Endothelial cell of umbilical vein (primary cell): Measurements from ENCODE around the gene KRTAP4-12. TPM values are rescaled to one million over a fixed set of nuclear protein-coding genes. Genes with fewer than 3 reads are reported as not detected.

Experiments used
- BruUV-seq: library from RNA; stranded (reverse); fragments of 400-500 nt; replicated peaks from 2 replicates; lab custom pipeline; 2021; lab: Mats Ljungman, UMichigan
- CTCF ChIA-PET: fragments of 300-600, 350-600 bp; sonication (Branson Sonifier 250); formaldehyde crosslinking; loops from one replicate; lab custom pipeline; 2021; ENCODE audit warnings: antibody characterized with exemption, inconsistent platforms; lab: Charles Lee
- POLR2A ChIA-PET: fragments of 300-600, 350-600 bp; sonication (Branson Sonifier 250); formaldehyde crosslinking; loops from one replicate; lab custom pipeline; 2021; ENCODE audit warnings: antibody characterized with exemption, inconsistent platforms; lab: Charles Lee
- DNase-seq: peaks from one replicate; pipeline ENCODE4 v3.0.0-alpha.2; 2011; ENCODE audit warnings: low read depth, low spot score
- FAIRE-seq: peaks from 2 replicates; lab custom pipeline; 2011; peaks lifted over from hg19 to GRCh38; lab: Jason Lieb, UNC
- H2AFZ ChIP-seq: 2 replicates; pipeline ENCODE4 v1.6.0; 2012; ENCODE audit warnings: low read depth, low read length, control low read depth, inconsistent platforms
- H3K27ac ChIP-seq: 2 replicates; pipeline ENCODE4 v1.5.1; 2011; ENCODE audit warnings: low read depth, mild to moderate bottlenecking, control low read depth, low read length, moderate library complexity; ENCODE audit not compliant: insufficient read depth
- H3K27me3 ChIP-seq, 2 experiments: 2 replicates each; pipeline versions ENCODE4 v1.6.0 to v1.6.1; 2011; ENCODE audit warnings: low read length in 2 of 2, mixed read lengths in 1 of 2; ENCODE audit not compliant: control insufficient read depth in 2 of 2, insufficient read depth in 2 of 2
- H3K36me3 ChIP-seq, 2 experiments: 2 replicates in 1 of 2; 3 replicates in 1 of 2; pipeline ENCODE4 v1.5.1; 2011; ENCODE audit warnings: low read length in 2 of 2, mild to moderate bottlenecking in 1 of 2, moderate library complexity in 1 of 2; ENCODE audit not compliant: control insufficient read depth in 2 of 2, insufficient read depth in 2 of 2; ENCODE audit errors: extremely low read depth in 1 of 2
- H3K4me1 ChIP-seq: 3 replicates; pipeline ENCODE4 v1.5.1; 2011; ENCODE audit warnings: mild to moderate bottlenecking, low read length; ENCODE audit not compliant: control insufficient read depth, insufficient read depth; ENCODE audit errors: extremely low read depth
- H3K4me2 ChIP-seq: 2 replicates; pipeline ENCODE4 v1.6.1; 2011; ENCODE audit warnings: low read length, control low read depth, mixed read lengths; ENCODE audit not compliant: insufficient read depth
- H3K4me3 ChIP-seq, 3 experiments: fragments of 200-600 bp in 1 of 3; sonication (generic), shearing (Covaris generic) in 1 of 3; replicated peaks in 1 of 3; 2 replicates each; pipeline ENCODE4 v1.5.1; 2011 to 2016; ENCODE audit warnings: control low read depth in 3 of 3, low read length in 3 of 3, mild to moderate bottlenecking in 2 of 3, inconsistent platforms in 1 of 3, low read depth in 1 of 3, moderate library complexity in 1 of 3; ENCODE audit not compliant: insufficient read depth in 1 of 3
- H3K79me2 ChIP-seq: 2 replicates; pipeline ENCODE4 v1.6.0; 2012; ENCODE audit warnings: low read length, inconsistent platforms; ENCODE audit not compliant: control insufficient read depth, insufficient read depth
- H3K9ac ChIP-seq: replicated peaks from 2 replicates; pipeline ENCODE3; 2011; ENCODE audit warnings: low read length, control low read depth; ENCODE audit not compliant: insufficient read depth; ENCODE audit errors: extremely low read depth
- H3K9me1 ChIP-seq: replicated peaks from 3 replicates; pipeline ENCODE4 v1.6.0; 2011; ENCODE audit warnings: mild to moderate bottlenecking, low read length; ENCODE audit not compliant: control insufficient read depth, insufficient read depth; ENCODE audit errors: extremely low read depth
- H3K9me3 ChIP-seq: replicated peaks from 2 replicates; pipeline ENCODE4 v1.5.1; 2012; ENCODE audit warnings: low read length, inconsistent platforms; ENCODE audit not compliant: control insufficient read depth, insufficient read depth
- H4K20me1 ChIP-seq: replicated peaks from 2 replicates; pipeline ENCODE3; 2011; ENCODE audit warnings: mild to moderate bottlenecking, low read length; ENCODE audit not compliant: control insufficient read depth, insufficient read depth; ENCODE audit errors: extremely low read depth
- EZH2 ChIP-seq: IDR thresholded peaks from 2 replicates; pipeline ENCODE4 v1.6.1; 2012; ENCODE audit warnings: borderline replicate concordance, low read depth, mild to moderate bottlenecking, moderate library complexity, low read length, inconsistent platforms; ENCODE audit not compliant: severe bottlenecking
- FOS ChIP-seq: IDR thresholded peaks from 2 replicates; pipeline ENCODE4 v1.6.1; 2011; ENCODE audit warnings: mild to moderate bottlenecking, low read length, moderate library complexity, borderline replicate concordance; ENCODE audit not compliant: insufficient read depth
- GATA2 ChIP-seq: IDR thresholded peaks from 2 replicates; pipeline ENCODE4 v1.7.0; 2011; ENCODE audit warnings: low read depth, mild to moderate bottlenecking, moderate library complexity, mixed read lengths, low read length; ENCODE audit not compliant: insufficient read length, insufficient read depth
- JUN ChIP-seq: IDR thresholded peaks from 2 replicates; pipeline ENCODE4 v1.6.1; 2011; ENCODE audit warnings: borderline replicate concordance, low read depth; ENCODE audit not compliant: insufficient read length, insufficient read depth
- MYC ChIP-seq: IDR thresholded peaks from one replicate; pipeline ENCODE4 v1.6.1; 2011; ENCODE audit warnings: mild to moderate bottlenecking, low read depth, low read length
- POLR2A ChIP-seq: IDR thresholded peaks from 2 replicates; pipeline ENCODE4 v1.6.1; 2012; ENCODE audit warnings: low read depth, mild to moderate bottlenecking, control low read depth, low read length
- POLR2AphosphoS5 ChIP-seq: IDR thresholded peaks from 2 replicates; pipeline ENCODE4 v1.6.1; 2012; ENCODE audit warnings: low read depth, mild to moderate bottlenecking, control low read depth, low read length, moderate library complexity; ENCODE audit not compliant: insufficient read depth
- dilution Hi-C: fragments of 300-500 bp; cut with MboI; formaldehyde crosslinking; loops from one replicate; pipeline ENCODE4 v1.15.0; 2019; ENCODE audit warnings: low sequenced_read_pairs; ENCODE audit not compliant: extremely low pct_ligation_motif_present
- intact Hi-C: fragments of 100-400 bp; cut with micrococcal nuclease; formaldehyde crosslinking; loops from one replicate; pipeline ENCODE4 v1.10.0; 2022
- polyA plus RNA-seq, 4 experiments: library from polyadenylated mRNA; depleted of rRNA in 3 of 4; stranded (reverse) in 3 of 4; unstranded in 1 of 4; fragments of >200 nt; gene quantifications; 2 replicates each; pipeline versions ENCODE4 v1.2.1 to v1.2.3, GENCODE V29; 2011 to 2012; ENCODE audit warnings: missing spikeins in 1 of 4
- total RNA-seq: library from RNA; stranded (reverse); gene quantifications from 2 replicates; pipeline ENCODE4 v1.2.3, GENCODE V29; 2021
- TF ChIP-seq, protein P1 (sequence below), 2 donors: IDR thresholded peaks; 1 replicate in 1 of 2; 2 replicates in 1 of 2; pipeline ENCODE4 v1.5.1; 2011; ENCODE audit warnings: low read length in 2 of 2, mild to moderate bottlenecking in 2 of 2, moderate library complexity in 2 of 2, control low read depth in 1 of 2, inconsistent platforms in 1 of 2, low read depth in 1 of 2; ENCODE audit not compliant: insufficient read depth in 1 of 2; ENCODE audit errors: extremely low read depth in 1 of 2

The KRTAP4-12 gene
- total and polyA plus RNA-seq, 2 donors (not counting 3 experiments of a cell fraction or from before 2014, with no cell fraction given) = not detected

DNA sequence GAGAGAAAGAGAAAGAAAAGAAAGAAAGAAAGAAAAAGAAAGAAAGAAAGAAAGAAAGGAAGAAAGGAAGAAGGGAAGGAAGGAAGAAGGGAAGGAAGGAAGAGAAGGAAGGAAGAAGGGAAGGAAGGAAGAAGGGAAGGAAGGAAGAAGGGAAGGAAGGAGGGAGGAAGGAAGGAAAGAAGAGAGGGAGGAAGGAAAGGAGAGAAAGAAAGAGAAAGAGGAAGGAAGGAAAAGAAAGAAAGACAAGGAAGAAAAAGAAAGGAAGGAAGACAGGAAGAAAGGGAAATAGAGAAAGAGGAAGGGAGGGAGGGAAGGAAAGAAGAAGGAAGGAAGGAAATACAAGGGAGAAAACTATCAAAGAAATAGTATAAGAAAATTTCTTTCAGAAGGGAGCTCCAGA is 47.2 kb downstream of the KRTAP4-12 start:
- Histone ChIP-seq H3K27me3 (no peaks in the 10 kb centered on the region), H3K4me1 (no peaks in the 10 kb centered on the region), H3K79me2 (no peaks in the 10 kb centered on the region), H3K36me3 (no peaks in the 10 kb centered on the region), H4K20me1 (no peaks in the 10 kb centered on the region), H3K9ac (no peak overlapping the region), H3K27ac (no peak overlapping the region), H3K9me3 (no peaks in the 10 kb centered on the region), H3K4me3 (no peak overlapping the region), H3K4me2 (no peak overlapping the region), H2AFZ (no peak overlapping the region), H3K9me1 (no peaks in the 10 kb centered on the region)
- no peak for DNase-seq
- no TSS peak for BruUV-seq
- ChIA-PET POLR2A (no interaction called here), CTCF (interaction anchor here (1.0 kb wide), 1 partner anchor 29 kb away, joined by 4 read pairs; the partner anchor contains the start of gene KRTAP2-1)
- intact Hi-C loops (no loop called here), dilution Hi-C loops (no loop called here)
- TF ChIP-seq EZH2 = no peak
- TF ChIP-seq POLR2A = no peak
- TF ChIP-seq MYC = no peak
- TF ChIP-seq, protein P1, sequence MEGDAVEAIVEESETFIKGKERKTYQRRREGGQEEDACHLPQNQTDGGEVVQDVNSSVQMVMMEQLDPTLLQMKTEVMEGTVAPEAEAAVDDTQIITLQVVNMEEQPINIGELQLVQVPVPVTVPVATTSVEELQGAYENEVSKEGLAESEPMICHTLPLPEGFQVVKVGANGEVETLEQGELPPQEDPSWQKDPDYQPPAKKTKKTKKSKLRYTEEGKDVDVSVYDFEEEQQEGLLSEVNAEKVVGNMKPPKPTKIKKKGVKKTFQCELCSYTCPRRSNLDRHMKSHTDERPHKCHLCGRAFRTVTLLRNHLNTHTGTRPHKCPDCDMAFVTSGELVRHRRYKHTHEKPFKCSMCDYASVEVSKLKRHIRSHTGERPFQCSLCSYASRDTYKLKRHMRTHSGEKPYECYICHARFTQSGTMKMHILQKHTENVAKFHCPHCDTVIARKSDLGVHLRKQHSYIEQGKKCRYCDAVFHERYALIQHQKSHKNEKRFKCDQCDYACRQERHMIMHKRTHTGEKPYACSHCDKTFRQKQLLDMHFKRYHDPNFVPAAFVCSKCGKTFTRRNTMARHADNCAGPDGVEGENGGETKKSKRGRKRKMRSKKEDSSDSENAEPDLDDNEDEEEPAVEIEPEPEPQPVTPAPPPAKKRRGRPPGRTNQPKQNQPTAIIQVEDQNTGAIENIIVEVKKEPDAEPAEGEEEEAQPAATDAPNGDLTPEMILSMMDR (IDR thresholded peaks at IDR 0.05; ENCODE audit: extremely low read depth in 1 of 2, insufficient read depth in 1 of 2, low read depth in 1 of 2, low read length in 2 of 2) = no peak
- no peak for TF ChIP-seq POLR2AphosphoS5
- no peak for TF ChIP-seq FOS
- TF ChIP-seq GATA2 = no peak
- TF ChIP-seq JUN = no peak
- no peak for FAIRE-seq
